Epithelial cell of proximal tubule (primary cell): ENCODE measurements around the gene CLDN20. TPM values are rescaled to one million over a fixed set of nuclear protein-coding genes. Genes with fewer than 3 reads are reported as not detected.

Experiments
- DNase-seq: peaks from one replicate; pipeline ENCODE4 v3.0.0-alpha.2; 2011; ENCODE audit warnings: low read depth
- H3K4me3 ChIP-seq: 2 replicates; pipeline ENCODE4 v1.5.1; 2011; ENCODE audit warnings: low read depth, mild to moderate bottlenecking, low read length
- total RNA-seq: library from RNA; depleted of rRNA; stranded (reverse); fragments of >200 nt; gene quantifications from 2 replicates; pipeline ENCODE4 v1.2.3, GENCODE V29; 2015
- TF ChIP-seq, protein P1 (sequence below): conservative IDR thresholded peaks from 2 replicates; pipeline ENCODE4 v1.5.1; 2012; ENCODE audit warnings: low read depth, mild to moderate bottlenecking, low read length

Gene CLDN20
- total RNA-seq, 1 donor from 2014 or later, result not detected

DNA sequence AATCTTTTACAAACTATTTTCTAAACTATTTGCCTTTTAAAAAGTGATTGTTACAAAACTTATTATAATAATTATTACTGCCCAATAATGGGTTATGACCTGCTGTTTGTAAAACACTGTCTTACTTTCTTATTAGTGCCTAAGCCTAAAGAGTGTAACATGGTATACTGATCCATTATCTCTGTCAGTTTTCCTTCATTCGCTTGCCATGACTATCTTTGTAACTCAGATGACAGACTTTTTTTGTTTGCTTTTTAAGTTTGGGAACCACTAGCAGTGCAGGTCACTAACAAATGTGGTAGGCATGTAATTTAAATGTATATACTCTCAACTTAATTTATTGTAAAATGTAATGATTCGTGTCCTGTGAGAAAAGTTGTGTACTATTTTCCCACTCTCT, 60.4 kb downstream of the CLDN20 start:
- TF ChIP-seq, protein P1, sequence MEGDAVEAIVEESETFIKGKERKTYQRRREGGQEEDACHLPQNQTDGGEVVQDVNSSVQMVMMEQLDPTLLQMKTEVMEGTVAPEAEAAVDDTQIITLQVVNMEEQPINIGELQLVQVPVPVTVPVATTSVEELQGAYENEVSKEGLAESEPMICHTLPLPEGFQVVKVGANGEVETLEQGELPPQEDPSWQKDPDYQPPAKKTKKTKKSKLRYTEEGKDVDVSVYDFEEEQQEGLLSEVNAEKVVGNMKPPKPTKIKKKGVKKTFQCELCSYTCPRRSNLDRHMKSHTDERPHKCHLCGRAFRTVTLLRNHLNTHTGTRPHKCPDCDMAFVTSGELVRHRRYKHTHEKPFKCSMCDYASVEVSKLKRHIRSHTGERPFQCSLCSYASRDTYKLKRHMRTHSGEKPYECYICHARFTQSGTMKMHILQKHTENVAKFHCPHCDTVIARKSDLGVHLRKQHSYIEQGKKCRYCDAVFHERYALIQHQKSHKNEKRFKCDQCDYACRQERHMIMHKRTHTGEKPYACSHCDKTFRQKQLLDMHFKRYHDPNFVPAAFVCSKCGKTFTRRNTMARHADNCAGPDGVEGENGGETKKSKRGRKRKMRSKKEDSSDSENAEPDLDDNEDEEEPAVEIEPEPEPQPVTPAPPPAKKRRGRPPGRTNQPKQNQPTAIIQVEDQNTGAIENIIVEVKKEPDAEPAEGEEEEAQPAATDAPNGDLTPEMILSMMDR, result no peak
- DNase-seq, result no peak
- no peak overlapping the region for H3K4me3 ChIP-seq

DNA sequence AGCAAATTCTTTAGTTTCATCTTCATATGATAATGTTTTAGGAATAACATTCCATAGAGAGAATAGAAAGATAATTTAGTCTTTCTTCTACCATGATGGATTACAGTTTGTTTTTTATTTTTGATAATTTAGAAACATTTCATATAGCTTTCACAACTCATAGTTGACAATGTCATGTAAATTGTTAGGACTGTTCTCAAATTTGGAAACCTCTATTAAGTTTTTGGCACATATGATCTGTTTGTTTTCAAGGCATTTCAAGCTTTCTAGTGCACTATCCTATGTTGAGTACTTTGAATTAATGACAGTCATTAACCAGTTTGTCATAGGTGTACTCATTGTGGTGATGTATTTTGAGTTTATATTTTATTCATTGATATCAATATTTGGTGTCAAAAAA, 61.2 kb downstream of the CLDN20 start:
- DNase-seq, result no peak
- H3K4me3 ChIP-seq, result no peak overlapping the region
- TF ChIP-seq, protein P1, result no peak

DNA sequence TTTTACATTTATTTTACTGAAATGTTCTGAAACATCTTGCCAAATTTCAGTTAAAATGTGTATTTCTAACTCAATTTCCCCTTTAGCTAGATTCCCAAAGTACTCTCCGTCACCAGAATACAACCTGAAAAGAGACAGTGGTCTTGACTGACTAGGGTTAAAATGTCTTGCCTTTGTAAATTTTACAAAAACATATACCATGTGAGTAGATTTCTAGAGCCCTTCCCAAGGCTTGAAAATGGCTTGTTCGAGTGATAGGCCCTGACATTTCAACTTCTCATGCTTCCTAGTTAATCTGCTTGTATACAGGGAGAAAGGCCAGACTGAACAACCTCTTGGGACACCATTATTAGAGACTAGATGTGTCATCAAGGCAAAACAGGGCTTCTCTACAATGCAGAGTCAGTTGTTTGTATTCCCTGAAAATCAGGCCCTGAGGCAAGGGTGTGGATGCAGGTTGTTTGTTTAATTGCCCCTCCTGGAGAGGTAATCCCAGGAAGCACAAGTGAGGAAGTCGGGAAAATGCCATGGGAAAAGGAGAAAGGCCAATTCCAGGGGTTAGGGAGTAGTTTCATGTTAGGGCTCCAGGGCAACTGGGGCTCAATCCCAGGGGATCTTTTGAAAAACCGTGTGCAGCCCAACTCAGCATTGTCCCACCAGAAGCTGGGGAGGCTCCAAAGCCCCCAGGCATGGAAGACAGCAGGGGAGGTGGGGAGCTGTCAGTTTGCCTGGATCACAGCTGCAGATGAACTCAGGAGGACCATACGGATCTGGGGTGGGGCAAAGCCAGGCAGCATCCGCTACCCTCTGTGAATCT, 62.1 kb downstream of the CLDN20 start:
- no peak overlapping the region for H3K4me3 ChIP-seq
- DNase-seq, result no peak
- TF ChIP-seq, protein P1, result no peak

Other genes with a start within 250 kb of the CLDN20 start
- 19.3 and 27.5 TPM in 2 replicates for gene TFB1M, start 50.5 kb downstream of the CLDN20 start, total RNA-seq
- gene NOX3, start 191.8 kb downstream of the CLDN20 start, total RNA-seq, result 0.07 TPM in 1 of 2 replicates, not detected in the other